ENCODE data around the gene PTGR2. TPM values are rescaled to one million over a fixed set of nuclear protein-coding genes. Genes with fewer than 3 reads are reported as not detected.

Gene PTGR2
- total RNA-seq, 1 experiment from 2014 or later: 10.0 TPM

DNA sequence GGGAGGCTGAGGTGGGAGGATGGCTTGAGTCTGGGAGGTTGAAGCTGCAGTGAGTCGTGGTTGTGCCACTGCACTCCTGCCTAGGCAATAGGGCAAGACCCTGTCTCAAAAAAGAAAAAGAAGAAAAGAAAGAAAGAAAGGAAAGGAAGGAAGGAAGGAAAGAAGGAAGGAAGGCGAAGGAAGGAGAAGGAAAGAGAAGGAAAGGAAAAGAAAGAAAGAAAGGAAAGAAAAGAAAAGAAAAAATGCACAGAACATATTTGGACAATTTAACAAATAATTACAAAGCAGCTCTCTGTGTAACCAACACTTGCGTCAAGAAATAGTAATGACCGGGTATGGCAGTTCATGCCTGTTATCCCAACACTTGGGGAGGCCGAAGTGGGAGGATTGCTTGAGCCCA is 35.8 kb upstream of the PTGR2 start:
- Histone ChIP-seq H3K4me3 (ENCODE audit: low read length) (no peak overlapping the region), H4K20me1 (ENCODE audit: insufficient read depth, low read depth, low read length) (no peaks in the 10 kb centered on the region), H3K4me1 (ENCODE audit: low read length) (peaks cover 7% of the 10 kb centered on the region), H2AFZ (ENCODE audit: low read length) (no peak overlapping the region), H3K9ac (ENCODE audit: low read length) (no peak overlapping the region), H3K9me2 (replicated peaks; ENCODE audit: insufficient read depth, low read length) (no peaks in the 10 kb centered on the region), H3K9me3 (ENCODE audit: low read length) (no peaks in the 10 kb centered on the region), H3K79me2 (ENCODE audit: low read length) (no peaks in the 10 kb centered on the region), H3K27me3 (ENCODE audit: low read length) (no peaks in the 10 kb centered on the region), H3K4me2 (ENCODE audit: low read depth, low read length, poor library complexity, severe bottlenecking) (no peak overlapping the region), H3K27ac (ENCODE audit: low read length) (no peak overlapping the region), H3K36me3 (ENCODE audit: insufficient read depth, low read length) (no peaks in the 10 kb centered on the region)
- DNase-seq: no peak

DNA sequence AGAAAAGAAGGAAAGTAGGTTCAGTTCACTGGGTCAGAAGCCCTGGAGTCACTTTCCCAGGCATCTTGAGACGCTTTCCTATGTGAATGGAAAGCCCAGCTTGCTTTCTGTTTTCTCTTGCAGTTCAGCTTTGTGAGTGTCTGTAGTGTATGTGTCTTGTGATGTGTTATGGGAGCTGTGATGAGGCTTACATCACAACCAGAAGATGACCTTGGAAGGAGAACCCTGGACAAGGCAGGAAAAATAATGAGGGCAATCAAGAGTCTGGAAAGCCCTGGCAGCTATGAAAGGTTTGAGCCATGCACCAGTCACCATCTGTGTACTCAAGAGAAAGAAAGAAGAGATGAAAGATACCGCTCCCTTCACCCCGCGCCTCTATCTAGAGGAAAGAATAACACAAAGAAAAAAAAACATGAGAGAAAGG is 35.2 kb upstream of the PTGR2 start:
- Histone ChIP-seq H3K9ac (ENCODE audit: low read length) (no peak overlapping the region), H3K27ac (ENCODE audit: low read length) (no peak overlapping the region), H2AFZ (ENCODE audit: low read length) (no peak overlapping the region), H3K4me3 (ENCODE audit: low read length) (no peak overlapping the region), H3K27me3 (ENCODE audit: low read length) (no peaks in the 10 kb centered on the region), H3K4me1 (ENCODE audit: low read length) (peaks cover 7% of the 10 kb centered on the region), H3K9me2 (replicated peaks; ENCODE audit: insufficient read depth, low read length) (no peaks in the 10 kb centered on the region), H3K79me2 (ENCODE audit: low read length) (no peaks in the 10 kb centered on the region), H4K20me1 (ENCODE audit: insufficient read depth, low read depth, low read length) (no peaks in the 10 kb centered on the region), H3K36me3 (ENCODE audit: insufficient read depth, low read length) (no peaks in the 10 kb centered on the region), H3K9me3 (ENCODE audit: low read length) (no peaks in the 10 kb centered on the region), H3K4me2 (ENCODE audit: low read depth, low read length, poor library complexity, severe bottlenecking) (no peak overlapping the region)
- no peak for DNase-seq

DNA sequence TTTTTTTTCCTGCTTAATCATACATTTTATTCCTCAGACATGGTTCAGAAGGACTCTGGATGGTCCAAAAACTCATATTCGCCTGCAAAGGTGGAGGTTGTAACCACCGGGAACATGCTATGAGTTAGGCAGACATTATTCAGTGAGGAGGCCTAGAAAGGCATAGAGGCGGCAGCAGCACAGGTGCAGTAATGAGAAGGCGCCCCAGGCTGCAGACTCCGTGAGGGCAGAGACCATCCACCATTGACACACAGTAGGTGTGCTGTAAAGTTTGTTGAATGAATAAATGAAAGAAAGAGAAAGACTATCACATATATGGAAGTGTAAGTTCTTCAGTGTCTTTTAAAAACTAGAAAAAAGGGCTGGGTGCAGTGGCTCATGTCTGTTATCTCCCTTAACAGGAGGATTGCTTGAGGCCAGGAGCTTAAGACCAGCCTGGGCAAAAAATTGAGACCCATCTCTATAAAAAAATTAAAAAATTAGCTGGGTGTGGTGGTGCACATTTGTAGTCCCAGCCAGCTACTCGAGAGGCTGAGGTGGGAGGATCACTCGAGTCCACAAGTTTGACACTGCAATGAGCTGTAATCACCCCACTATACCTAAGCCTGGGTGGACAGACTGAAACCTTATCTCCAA is 34.5 kb upstream of the PTGR2 start:
- H3K9me3 ChIP-seq (ENCODE audit: low read length): no peaks in the 10 kb centered on the region
- H3K79me2 ChIP-seq (ENCODE audit: low read length): no peaks in the 10 kb centered on the region
- no peak overlapping the region for H2AFZ ChIP-seq (ENCODE audit: low read length)
- no peak overlapping the region for H3K9ac ChIP-seq (ENCODE audit: low read length)
- no peaks in the 10 kb centered on the region for H3K9me2 ChIP-seq (replicated peaks; ENCODE audit: insufficient read depth, low read length)
- no peak overlapping the region for H3K4me3 ChIP-seq (ENCODE audit: low read length)
- H3K27ac ChIP-seq (ENCODE audit: low read length): no peak overlapping the region
- H3K4me1 ChIP-seq (ENCODE audit: low read length): peaks cover 7% of the 10 kb centered on the region
- no peak for DNase-seq
- no peaks in the 10 kb centered on the region for H3K36me3 ChIP-seq (ENCODE audit: insufficient read depth, low read length)
- no peaks in the 10 kb centered on the region for H3K27me3 ChIP-seq (ENCODE audit: low read length)
- H4K20me1 ChIP-seq (ENCODE audit: insufficient read depth, low read depth, low read length): no peaks in the 10 kb centered on the region
- no peak overlapping the region for H3K4me2 ChIP-seq (ENCODE audit: low read depth, low read length, poor library complexity, severe bottlenecking)

DNA sequence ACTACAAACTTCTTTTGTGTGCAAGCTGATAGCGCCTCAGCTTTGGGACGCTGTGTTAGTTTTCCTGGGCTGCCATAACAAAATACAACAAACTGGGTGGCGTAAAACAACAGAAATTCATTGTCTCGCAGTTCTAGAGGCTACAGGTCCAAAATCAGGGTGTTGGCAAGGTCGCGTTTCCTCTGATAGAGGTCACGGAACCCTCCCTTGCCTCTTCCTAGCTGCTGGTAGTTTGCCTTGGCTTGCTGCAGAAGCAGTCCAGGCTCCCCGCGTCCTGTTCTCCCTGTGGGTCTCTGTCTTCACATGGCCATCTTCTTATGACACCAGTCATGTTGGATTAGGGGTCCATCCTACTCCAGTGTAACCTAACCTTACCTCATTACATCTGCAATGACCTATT is 32.8 kb upstream of the PTGR2 start:
- H3K4me1 ChIP-seq (ENCODE audit: low read length): peaks cover 7% of the 10 kb centered on the region
- H3K27me3 ChIP-seq (ENCODE audit: low read length): no peaks in the 10 kb centered on the region
- no peak overlapping the region for H3K4me2 ChIP-seq (ENCODE audit: low read depth, low read length, poor library complexity, severe bottlenecking)
- H4K20me1 ChIP-seq (ENCODE audit: insufficient read depth, low read depth, low read length): no peaks in the 10 kb centered on the region
- H2AFZ ChIP-seq (ENCODE audit: low read length): no peak overlapping the region
- no peak overlapping the region for H3K4me3 ChIP-seq (ENCODE audit: low read length)
- no peak overlapping the region for H3K9ac ChIP-seq (ENCODE audit: low read length)
- H3K9me3 ChIP-seq (ENCODE audit: low read length): no peaks in the 10 kb centered on the region
- no peaks in the 10 kb centered on the region for H3K9me2 ChIP-seq (replicated peaks; ENCODE audit: insufficient read depth, low read length)
- H3K36me3 ChIP-seq (ENCODE audit: insufficient read depth, low read length): no peaks in the 10 kb centered on the region
- no peak overlapping the region for H3K27ac ChIP-seq (ENCODE audit: low read length)
- DNase-seq: no peak
- no peaks in the 10 kb centered on the region for H3K79me2 ChIP-seq (ENCODE audit: low read length)

DNA sequence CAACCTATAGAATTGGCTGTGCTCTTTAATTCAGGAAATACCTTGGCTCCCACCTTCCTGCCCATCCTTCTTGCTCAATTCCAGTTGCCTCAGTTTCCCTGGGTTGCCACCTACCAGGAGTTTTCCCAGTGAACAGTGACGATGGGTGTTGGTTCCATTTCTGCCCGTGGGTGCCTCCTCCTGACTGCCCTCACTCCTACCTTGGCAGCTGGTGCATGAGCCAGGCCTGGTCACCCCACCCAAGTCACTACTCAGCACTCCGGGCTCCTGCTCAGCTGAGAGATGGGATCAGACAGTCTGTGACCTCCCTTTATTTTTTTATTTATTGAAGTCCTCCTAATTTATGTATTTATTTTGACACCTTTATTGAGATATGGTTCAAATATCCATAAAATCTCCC is 31.0 kb upstream of the PTGR2 start:
- no peaks in the 10 kb centered on the region for H4K20me1 ChIP-seq (ENCODE audit: insufficient read depth, low read depth, low read length)
- no peak overlapping the region for H2AFZ ChIP-seq (ENCODE audit: low read length)
- H3K36me3 ChIP-seq (ENCODE audit: insufficient read depth, low read length): no peaks in the 10 kb centered on the region
- no peak overlapping the region for H3K27ac ChIP-seq (ENCODE audit: low read length)
- no peaks in the 10 kb centered on the region for H3K79me2 ChIP-seq (ENCODE audit: low read length)
- H3K27me3 ChIP-seq (ENCODE audit: low read length): no peaks in the 10 kb centered on the region
- H3K4me3 ChIP-seq (ENCODE audit: low read length): no peak overlapping the region
- peaks cover 8% of the 10 kb centered on the region for H3K4me1 ChIP-seq (ENCODE audit: low read length)
- no peak overlapping the region for H3K9ac ChIP-seq (ENCODE audit: low read length)
- DNase-seq: no peak
- no peaks in the 10 kb centered on the region for H3K9me3 ChIP-seq (ENCODE audit: low read length)
- H3K4me2 ChIP-seq (ENCODE audit: low read depth, low read length, poor library complexity, severe bottlenecking): no peak overlapping the region
- H3K9me2 ChIP-seq (replicated peaks; ENCODE audit: insufficient read depth, low read length): no peaks in the 10 kb centered on the region

DNA sequence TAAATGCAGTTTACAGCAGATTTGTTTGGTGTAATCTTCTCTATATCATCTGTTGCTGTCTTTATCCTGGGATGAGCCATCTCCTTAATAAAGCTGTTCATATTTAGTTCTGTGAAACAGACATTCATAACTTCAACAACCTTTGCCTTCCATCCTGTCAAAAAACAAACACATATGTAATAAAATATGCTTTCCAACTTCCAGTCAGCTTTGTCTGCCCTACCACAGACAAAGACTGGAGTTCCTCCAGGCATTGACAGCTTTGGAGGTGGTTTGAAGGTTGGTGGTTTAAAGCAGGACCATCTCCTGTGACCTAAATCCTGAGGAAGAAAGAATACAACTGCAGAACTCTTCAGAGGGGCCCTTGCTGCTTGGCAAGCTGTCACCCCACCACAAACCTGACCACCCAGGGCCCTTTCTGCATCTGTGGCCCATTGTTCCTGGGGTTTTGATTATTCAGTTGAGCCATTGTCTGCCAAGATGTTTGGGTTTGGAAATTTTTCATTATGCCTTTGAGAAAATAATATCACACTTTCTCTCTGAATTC is 28.2 kb upstream of the PTGR2 start:
- H3K27ac ChIP-seq (ENCODE audit: low read length): no peak overlapping the region
- peaks cover 10% of the 10 kb centered on the region for H3K4me1 ChIP-seq (ENCODE audit: low read length)
- H3K9me2 ChIP-seq (replicated peaks; ENCODE audit: insufficient read depth, low read length): no peaks in the 10 kb centered on the region
- H3K9me3 ChIP-seq (ENCODE audit: low read length): no peaks in the 10 kb centered on the region
- H3K4me3 ChIP-seq (ENCODE audit: low read length): no peak overlapping the region
- H3K36me3 ChIP-seq (ENCODE audit: insufficient read depth, low read length): no peaks in the 10 kb centered on the region
- no peak for DNase-seq
- no peaks in the 10 kb centered on the region for H3K79me2 ChIP-seq (ENCODE audit: low read length)
- H3K9ac ChIP-seq (ENCODE audit: low read length): no peak overlapping the region
- H3K27me3 ChIP-seq (ENCODE audit: low read length): no peaks in the 10 kb centered on the region
- H2AFZ ChIP-seq (ENCODE audit: low read length): no peak overlapping the region
- no peaks in the 10 kb centered on the region for H4K20me1 ChIP-seq (ENCODE audit: insufficient read depth, low read depth, low read length)
- H3K4me2 ChIP-seq (ENCODE audit: low read depth, low read length, poor library complexity, severe bottlenecking): no peak overlapping the region

DNA sequence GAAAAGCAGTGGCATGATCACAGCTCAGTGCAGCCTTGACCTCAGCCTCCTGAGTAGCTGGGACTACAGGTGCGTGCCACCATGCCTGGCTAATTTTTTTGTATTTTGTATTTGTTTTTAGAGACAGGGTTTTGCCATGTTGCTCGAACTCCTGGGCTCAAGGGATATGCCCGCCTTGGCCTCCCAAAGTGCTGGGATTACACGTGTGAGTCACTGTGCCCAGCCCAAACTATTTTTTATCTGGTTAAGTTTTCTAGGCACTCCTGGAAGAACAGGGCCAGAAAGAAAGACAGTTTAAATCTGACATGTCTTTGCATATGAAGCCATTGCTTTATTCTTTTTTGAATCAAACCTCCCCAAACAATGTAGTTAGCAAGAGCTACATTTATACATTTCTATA is 27.5 kb upstream of the PTGR2 start:
- H3K79me2 ChIP-seq (ENCODE audit: low read length): no peaks in the 10 kb centered on the region
- H4K20me1 ChIP-seq (ENCODE audit: insufficient read depth, low read depth, low read length): no peaks in the 10 kb centered on the region
- no peaks in the 10 kb centered on the region for H3K27me3 ChIP-seq (ENCODE audit: low read length)
- peaks cover 10% of the 10 kb centered on the region for H3K4me1 ChIP-seq (ENCODE audit: low read length)
- no peak overlapping the region for H3K4me2 ChIP-seq (ENCODE audit: low read depth, low read length, poor library complexity, severe bottlenecking)
- no peak overlapping the region for H3K27ac ChIP-seq (ENCODE audit: low read length)
- H3K9me3 ChIP-seq (ENCODE audit: low read length): no peaks in the 10 kb centered on the region
- DNase-seq: no peak
- H2AFZ ChIP-seq (ENCODE audit: low read length): no peak overlapping the region
- no peak overlapping the region for H3K9ac ChIP-seq (ENCODE audit: low read length)
- H3K9me2 ChIP-seq (replicated peaks; ENCODE audit: insufficient read depth, low read length): no peaks in the 10 kb centered on the region
- H3K36me3 ChIP-seq (ENCODE audit: insufficient read depth, low read length): no peaks in the 10 kb centered on the region
- no peak overlapping the region for H3K4me3 ChIP-seq (ENCODE audit: low read length)

DNA sequence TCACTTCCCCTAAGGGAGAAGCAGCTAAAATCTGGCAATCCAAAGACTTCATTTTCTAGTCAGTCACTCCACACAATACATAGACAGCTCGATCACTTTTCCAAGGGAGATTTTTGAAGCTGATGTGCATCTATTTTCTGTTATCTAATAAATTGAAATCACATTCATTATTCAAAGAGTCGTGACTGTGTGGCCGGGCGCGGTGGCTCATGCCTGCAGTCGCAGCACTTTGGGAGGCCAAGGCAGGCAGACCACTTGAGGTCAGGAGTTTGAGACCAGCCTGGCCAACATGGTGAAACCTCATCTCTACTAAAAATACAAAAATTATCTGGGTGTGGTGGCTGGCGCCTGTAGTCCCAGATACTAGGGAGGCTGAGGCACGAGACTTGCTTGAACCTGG is 27.1 kb upstream of the PTGR2 start:
- Histone ChIP-seq H3K9ac (ENCODE audit: low read length) (no peak overlapping the region), H3K27me3 (ENCODE audit: low read length) (no peaks in the 10 kb centered on the region), H3K36me3 (ENCODE audit: insufficient read depth, low read length) (no peaks in the 10 kb centered on the region), H3K79me2 (ENCODE audit: low read length) (no peaks in the 10 kb centered on the region), H3K9me3 (ENCODE audit: low read length) (no peaks in the 10 kb centered on the region), H3K27ac (ENCODE audit: low read length) (no peak overlapping the region), H3K9me2 (replicated peaks; ENCODE audit: insufficient read depth, low read length) (no peaks in the 10 kb centered on the region), H2AFZ (ENCODE audit: low read length) (no peak overlapping the region), H4K20me1 (ENCODE audit: insufficient read depth, low read depth, low read length) (no peaks in the 10 kb centered on the region), H3K4me1 (ENCODE audit: low read length) (peaks cover 10% of the 10 kb centered on the region), H3K4me3 (ENCODE audit: low read length) (no peak overlapping the region), H3K4me2 (ENCODE audit: low read depth, low read length, poor library complexity, severe bottlenecking) (no peak overlapping the region)
- no peak for DNase-seq

Data from Karpas-422 (cell line).